ENCODE results near the gene FAM210A.

Gene FAM210A

GRCh38 chr18:13627639-13628038 is 98.7 kb downstream of the FAM210A start:
- H3K27ac ChIP-seq (ENCODE audit: low read depth, low read length) = no peak overlapping the region
- no peaks in the 10 kb centered on the region for H3K36me3 ChIP-seq (ENCODE audit: control insufficient read depth, insufficient read depth, low read length)

GRCh38 chr18:13626544-13626908 is 99.8 kb downstream of the FAM210A start:
- Histone ChIP-seq H3K36me3 (ENCODE audit: control insufficient read depth, insufficient read depth, low read length) (no peaks in the 10 kb centered on the region), H3K4me3 (ENCODE audit: low read depth, low read length) (no peak overlapping the region), H3K4me1 (ENCODE audit: control insufficient read depth, insufficient read depth, low read length) (peaks cover 4% of the 10 kb centered on the region; the same call in 1 of the 2 replicates)

More at GRCh38 chr18:13627639-13628038, 98.7 kb downstream of the FAM210A start:
- Histone ChIP-seq H3K9ac (ENCODE audit: low read length) (no peak overlapping the region), H3K4me1 (ENCODE audit: control insufficient read depth, insufficient read depth, low read length) (peaks cover 4% of the 10 kb centered on the region; the same call in 1 of the 2 replicates), H3K9me3 (ENCODE audit: control insufficient read depth, insufficient read depth, low read depth, low read length) (peaks cover 8% of the 10 kb centered on the region; the same call in 1 of the 2 replicates), H3K4me3 (ENCODE audit: low read depth, low read length) (no peak overlapping the region), H3K27me3 (ENCODE audit: control insufficient read depth, insufficient read depth, low read length) (no peaks in the 10 kb centered on the region)

GRCh38 chr18:13625843-13626543 is 100.4 kb downstream of the FAM210A start:
- H3K9me3 ChIP-seq (ENCODE audit: control insufficient read depth, insufficient read depth, low read depth, low read length) = no peaks in the 10 kb centered on the region
- H3K4me3 ChIP-seq (ENCODE audit: low read depth, low read length) = no peak overlapping the region
- no peak overlapping the region for H3K27ac ChIP-seq (ENCODE audit: low read depth, low read length)
- H3K9ac ChIP-seq (ENCODE audit: low read length) = no peak overlapping the region
- H3K4me1 ChIP-seq (ENCODE audit: control insufficient read depth, insufficient read depth, low read length) = peaks cover 4% of the 10 kb centered on the region; the same call in 1 of the 2 replicates
- H3K36me3 ChIP-seq (ENCODE audit: control insufficient read depth, insufficient read depth, low read length) = no peaks in the 10 kb centered on the region
- no peaks in the 10 kb centered on the region for H3K27me3 ChIP-seq (ENCODE audit: control insufficient read depth, insufficient read depth, low read length)

More at GRCh38 chr18:13626544-13626908, 99.8 kb downstream of the FAM210A start:
- Histone ChIP-seq H3K9me3 (ENCODE audit: control insufficient read depth, insufficient read depth, low read depth, low read length) (no peaks in the 10 kb centered on the region), H3K27ac (ENCODE audit: low read depth, low read length) (no peak overlapping the region), H3K27me3 (ENCODE audit: control insufficient read depth, insufficient read depth, low read length) (no peaks in the 10 kb centered on the region), H3K9ac (ENCODE audit: low read length) (no peak overlapping the region)

GRCh38 chr18:13625355-13625754 is 101.0 kb downstream of the FAM210A start:
- H3K27ac ChIP-seq (ENCODE audit: low read depth, low read length) = no peak overlapping the region
- peaks cover 4% of the 10 kb centered on the region; the same call in 1 of the 2 replicates for H3K4me1 ChIP-seq (ENCODE audit: control insufficient read depth, insufficient read depth, low read length)
- no peak overlapping the region for H3K9ac ChIP-seq (ENCODE audit: low read length)
- H3K36me3 ChIP-seq (ENCODE audit: control insufficient read depth, insufficient read depth, low read length) = no peaks in the 10 kb centered on the region
- H3K27me3 ChIP-seq (ENCODE audit: control insufficient read depth, insufficient read depth, low read length) = no peaks in the 10 kb centered on the region
- H3K4me3 ChIP-seq (ENCODE audit: low read depth, low read length) = no peak overlapping the region
- no peaks in the 10 kb centered on the region for H3K9me3 ChIP-seq (ENCODE audit: control insufficient read depth, insufficient read depth, low read depth, low read length)

- no peaks in the 10 kb centered on the region for H3K36me3 ChIP-seq (ENCODE audit: control insufficient read depth, insufficient read depth, low read length)
- H3K27me3 ChIP-seq (ENCODE audit: control insufficient read depth, insufficient read depth, low read length) = no peaks in the 10 kb centered on the region
- H3K9me3 ChIP-seq (ENCODE audit: control insufficient read depth, insufficient read depth, low read depth, low read length) = no peaks in the 10 kb centered on the region
- no peak overlapping the region for H3K27ac ChIP-seq (ENCODE audit: low read depth, low read length)
- no peak overlapping the region for H3K4me3 ChIP-seq (ENCODE audit: low read depth, low read length)
- H3K4me1 ChIP-seq (ENCODE audit: control insufficient read depth, insufficient read depth, low read length) = no peaks in the 10 kb centered on the region; the same call in 1 of the 2 replicates
- H3K9ac ChIP-seq (ENCODE audit: low read length) = no peak overlapping the region
These were observed 101.7 kb downstream of the FAM210A start for GRCh38 chr18:13624563-13625237.

- Histone ChIP-seq H3K36me3 (ENCODE audit: control insufficient read depth, insufficient read depth, low read length) (no peaks in the 10 kb centered on the region), H3K27me3 (ENCODE audit: control insufficient read depth, insufficient read depth, low read length) (no peaks in the 10 kb centered on the region), H3K4me3 (ENCODE audit: low read depth, low read length) (no peak overlapping the region), H3K27ac (ENCODE audit: low read depth, low read length) (no peak overlapping the region), H3K4me1 (ENCODE audit: control insufficient read depth, insufficient read depth, low read length) (no peaks in the 10 kb centered on the region), H3K9me3 (ENCODE audit: control insufficient read depth, insufficient read depth, low read depth, low read length) (no peaks in the 10 kb centered on the region), H3K9ac (ENCODE audit: low read length) (no peak overlapping the region)
These were observed 102.5 kb downstream of the FAM210A start for GRCh38 chr18:13623871-13624270.

GRCh38 chr18:13623348-13623747 is 103.0 kb downstream of the FAM210A start:
- no peaks in the 10 kb centered on the region for H3K4me1 ChIP-seq (ENCODE audit: control insufficient read depth, insufficient read depth, low read length)
- no peaks in the 10 kb centered on the region for H3K36me3 ChIP-seq (ENCODE audit: control insufficient read depth, insufficient read depth, low read length)
- no peak overlapping the region for H3K4me3 ChIP-seq (ENCODE audit: low read depth, low read length)
- H3K9me3 ChIP-seq (ENCODE audit: control insufficient read depth, insufficient read depth, low read depth, low read length) = no peaks in the 10 kb centered on the region
- no peaks in the 10 kb centered on the region for H3K27me3 ChIP-seq (ENCODE audit: control insufficient read depth, insufficient read depth, low read length)
- no peak overlapping the region for H3K27ac ChIP-seq (ENCODE audit: low read depth, low read length)
- peak overlapping the region; percentile 27 for H3K9ac ChIP-seq (ENCODE audit: low read length)

- Histone ChIP-seq H3K4me3 (ENCODE audit: low read depth, low read length) (no peak overlapping the region), H3K27me3 (ENCODE audit: control insufficient read depth, insufficient read depth, low read length) (no peaks in the 10 kb centered on the region), H3K4me1 (ENCODE audit: control insufficient read depth, insufficient read depth, low read length) (no peaks in the 10 kb centered on the region), H3K9ac (ENCODE audit: low read length) (no peak overlapping the region), H3K36me3 (ENCODE audit: control insufficient read depth, insufficient read depth, low read length) (no peaks in the 10 kb centered on the region), H3K27ac (ENCODE audit: low read depth, low read length) (no peak overlapping the region), H3K9me3 (ENCODE audit: control insufficient read depth, insufficient read depth, low read depth, low read length) (no peaks in the 10 kb centered on the region)
These were observed 103.6 kb downstream of the FAM210A start for GRCh38 chr18:13622751-13623150.

- Histone ChIP-seq H3K9me3 (ENCODE audit: control insufficient read depth, insufficient read depth, low read depth, low read length) (no peaks in the 10 kb centered on the region), H3K4me1 (ENCODE audit: control insufficient read depth, insufficient read depth, low read length) (no peaks in the 10 kb centered on the region), H3K36me3 (ENCODE audit: control insufficient read depth, insufficient read depth, low read length) (no peaks in the 10 kb centered on the region), H3K9ac (ENCODE audit: low read length) (no peak overlapping the region), H3K4me3 (ENCODE audit: low read depth, low read length) (no peak overlapping the region), H3K27me3 (ENCODE audit: control insufficient read depth, insufficient read depth, low read length) (no peaks in the 10 kb centered on the region), H3K27ac (ENCODE audit: low read depth, low read length) (no peak overlapping the region)
These were observed 104.3 kb downstream of the FAM210A start for GRCh38 chr18:13621886-13622619.

GRCh38 chr18:13621446-13621849 is 104.9 kb downstream of the FAM210A start:
- H3K9ac ChIP-seq (ENCODE audit: low read length) = no peak overlapping the region
- H3K27ac ChIP-seq (ENCODE audit: low read depth, low read length) = no peak overlapping the region
- no peaks in the 10 kb centered on the region for H3K9me3 ChIP-seq (ENCODE audit: control insufficient read depth, insufficient read depth, low read depth, low read length)
- H3K4me1 ChIP-seq (ENCODE audit: control insufficient read depth, insufficient read depth, low read length) = no peaks in the 10 kb centered on the region
- H3K4me3 ChIP-seq (ENCODE audit: low read depth, low read length) = no peak overlapping the region
- no peaks in the 10 kb centered on the region for H3K27me3 ChIP-seq (ENCODE audit: control insufficient read depth, insufficient read depth, low read length)
- H3K36me3 ChIP-seq (ENCODE audit: control insufficient read depth, insufficient read depth, low read length) = no peaks in the 10 kb centered on the region

All from HUES6 (cell line).